ENCODE results near the gene MRPS9.
A peak's percentile ranks its signal among the peaks of the same experiment; 100 is the strongest.

The MRPS9 gene

GRCh38 chr2:105078906-105079495 lies 41.1 kb downstream of the MRPS9 start:
- H3K4me1 ChIP-seq (ENCODE audit: control insufficient read depth, insufficient read depth, low read length), result peaks cover 34% of the 10 kb centered on the region
- H3K27me3 ChIP-seq (ENCODE audit: control insufficient read depth, insufficient read depth, low read length), result no peaks in the 10 kb centered on the region
- H3K4me3 ChIP-seq (ENCODE audit: low read depth, low read length), result no peak overlapping the region
- no peak overlapping the region for H3K27ac ChIP-seq (ENCODE audit: low read depth, low read length)
- no peak overlapping the region for H3K9ac ChIP-seq (ENCODE audit: low read length)
- peaks cover 5% of the 10 kb centered on the region; the same call in 1 of the 2 replicates for H3K36me3 ChIP-seq (ENCODE audit: control insufficient read depth, insufficient read depth, low read length)
- no peaks in the 10 kb centered on the region for H3K9me3 ChIP-seq (ENCODE audit: control insufficient read depth, insufficient read depth, low read depth, low read length)

DNA sequence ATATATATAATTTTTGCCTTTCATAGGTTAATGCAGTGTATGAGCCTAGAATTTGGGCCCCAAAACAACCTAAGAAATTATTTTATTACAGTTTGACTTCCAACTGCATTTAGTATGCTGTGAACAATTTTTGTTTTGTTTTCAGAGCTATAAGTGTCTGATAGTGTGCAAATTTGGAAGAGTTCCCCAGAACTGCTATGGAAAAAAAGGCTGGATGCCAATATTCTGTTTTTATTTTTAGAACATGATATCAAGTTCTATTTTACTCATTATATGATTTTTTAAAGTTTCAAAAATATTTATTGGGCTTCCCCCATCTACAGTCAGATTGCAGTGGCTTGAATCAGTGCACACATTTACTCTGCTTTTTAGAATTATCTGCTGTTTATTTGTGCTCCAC lies 42.6 kb downstream of the MRPS9 start:
- Histone ChIP-seq H3K9me3 (ENCODE audit: control insufficient read depth, insufficient read depth, low read depth, low read length) (no peaks in the 10 kb centered on the region), H3K9ac (ENCODE audit: low read length) (no peak overlapping the region), H3K27me3 (ENCODE audit: control insufficient read depth, insufficient read depth, low read length) (no peaks in the 10 kb centered on the region), H3K27ac (ENCODE audit: low read depth, low read length) (no peak overlapping the region), H3K36me3 (ENCODE audit: control insufficient read depth, insufficient read depth, low read length) (peaks cover 5% of the 10 kb centered on the region; the same call in 1 of the 2 replicates), H3K4me3 (ENCODE audit: low read depth, low read length) (no peak overlapping the region), H3K4me1 (ENCODE audit: control insufficient read depth, insufficient read depth, low read length) (peaks cover 32% of the 10 kb centered on the region)

GRCh38 chr2:105081006-105081601 lies 43.2 kb downstream of the MRPS9 start:
- Histone ChIP-seq H3K4me3 (ENCODE audit: low read depth, low read length) (peak overlapping the region; percentile 13; the same call in 1 of the 2 replicates), H3K27ac (ENCODE audit: low read depth, low read length) (no peak overlapping the region)

DNA sequence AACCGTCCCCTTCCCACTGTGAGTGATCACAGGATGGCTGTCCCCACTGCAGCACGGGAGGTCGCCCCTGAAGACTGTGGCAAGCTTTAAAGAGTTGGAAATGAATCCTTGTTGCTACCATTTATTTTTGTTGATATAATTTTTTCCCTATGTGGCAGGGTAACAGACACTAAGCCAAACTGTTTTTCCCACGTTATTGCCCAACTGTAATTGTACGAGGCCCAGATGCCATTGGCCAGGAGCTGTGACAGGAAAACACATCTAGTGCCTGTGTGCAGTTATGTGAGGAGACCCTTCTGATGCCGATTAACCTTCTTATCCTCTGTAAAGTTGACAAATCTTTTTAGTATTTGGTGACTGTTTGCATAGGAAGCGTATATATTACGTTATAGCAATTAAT lies 44.2 kb downstream of the MRPS9 start:
- H3K27me3 ChIP-seq (ENCODE audit: control insufficient read depth, insufficient read depth, low read length), result no peaks in the 10 kb centered on the region
- no peak overlapping the region for H3K27ac ChIP-seq (ENCODE audit: low read depth, low read length)
- H3K9ac ChIP-seq (ENCODE audit: low read length), result no peak overlapping the region
- H3K4me1 ChIP-seq (ENCODE audit: control insufficient read depth, insufficient read depth, low read length), result peaks cover 32% of the 10 kb centered on the region
- H3K36me3 ChIP-seq (ENCODE audit: control insufficient read depth, insufficient read depth, low read length), result peaks cover 5% of the 10 kb centered on the region; the same call in 1 of the 2 replicates
- no peak overlapping the region for H3K4me3 ChIP-seq (ENCODE audit: low read depth, low read length)
- H3K9me3 ChIP-seq (ENCODE audit: control insufficient read depth, insufficient read depth, low read depth, low read length), result no peaks in the 10 kb centered on the region

More at GRCh38 chr2:105081006-105081601, 43.2 kb downstream of the MRPS9 start:
- peaks cover 32% of the 10 kb centered on the region for H3K4me1 ChIP-seq (ENCODE audit: control insufficient read depth, insufficient read depth, low read length)
- no peak overlapping the region for H3K9ac ChIP-seq (ENCODE audit: low read length)
- peaks cover 5% of the 10 kb centered on the region; the same call in 1 of the 2 replicates for H3K36me3 ChIP-seq (ENCODE audit: control insufficient read depth, insufficient read depth, low read length)
- no peaks in the 10 kb centered on the region for H3K9me3 ChIP-seq (ENCODE audit: control insufficient read depth, insufficient read depth, low read depth, low read length)
- H3K27me3 ChIP-seq (ENCODE audit: control insufficient read depth, insufficient read depth, low read length), result no peaks in the 10 kb centered on the region

- no peak overlapping the region for H3K27ac ChIP-seq (ENCODE audit: low read depth, low read length)
These were observed 47.7 kb downstream of the MRPS9 start for GRCh38 chr2:105085525-105085924.

DNA sequence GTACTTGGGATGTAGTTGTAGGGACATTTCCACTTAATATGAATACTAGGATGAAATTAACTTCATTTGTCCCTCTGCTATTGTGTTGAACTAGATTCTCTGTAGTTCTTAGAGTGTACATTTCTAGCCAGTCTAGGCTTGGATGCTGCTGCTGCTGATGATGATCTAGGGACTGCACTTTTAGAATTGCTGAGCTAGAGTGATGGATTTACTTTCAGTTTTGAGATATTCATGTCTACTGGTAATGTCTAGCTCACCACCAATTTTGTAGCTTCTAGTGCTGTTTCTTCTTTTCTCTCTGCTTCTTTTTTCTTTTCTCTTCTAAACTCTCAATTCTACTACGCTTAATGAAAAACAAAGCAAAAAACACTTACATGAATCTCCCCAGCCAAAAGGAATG lies 49.4 kb downstream of the MRPS9 start:
- Histone ChIP-seq H3K4me3 (ENCODE audit: low read depth, low read length) (no peak overlapping the region), H3K27ac (ENCODE audit: low read depth, low read length) (no peak overlapping the region), H3K9me3 (ENCODE audit: control insufficient read depth, insufficient read depth, low read depth, low read length) (no peaks in the 10 kb centered on the region), H3K9ac (ENCODE audit: low read length) (no peak overlapping the region), H3K27me3 (ENCODE audit: control insufficient read depth, insufficient read depth, low read length) (no peaks in the 10 kb centered on the region), H3K4me1 (ENCODE audit: control insufficient read depth, insufficient read depth, low read length) (no peaks in the 10 kb centered on the region), H3K36me3 (ENCODE audit: control insufficient read depth, insufficient read depth, low read length) (peaks cover 14% of the 10 kb centered on the region; the same call in 1 of the 2 replicates)

More at GRCh38 chr2:105085525-105085924, 47.7 kb downstream of the MRPS9 start:
- Histone ChIP-seq H3K36me3 (ENCODE audit: control insufficient read depth, insufficient read depth, low read length) (peaks cover 12% of the 10 kb centered on the region; the same call in 1 of the 2 replicates), H3K4me3 (ENCODE audit: low read depth, low read length) (no peak overlapping the region), H3K9me3 (ENCODE audit: control insufficient read depth, insufficient read depth, low read depth, low read length) (no peaks in the 10 kb centered on the region), H3K27me3 (ENCODE audit: control insufficient read depth, insufficient read depth, low read length) (no peaks in the 10 kb centered on the region), H3K9ac (ENCODE audit: low read length) (no peak overlapping the region), H3K4me1 (ENCODE audit: control insufficient read depth, insufficient read depth, low read length) (peaks cover 8% of the 10 kb centered on the region)

DNA sequence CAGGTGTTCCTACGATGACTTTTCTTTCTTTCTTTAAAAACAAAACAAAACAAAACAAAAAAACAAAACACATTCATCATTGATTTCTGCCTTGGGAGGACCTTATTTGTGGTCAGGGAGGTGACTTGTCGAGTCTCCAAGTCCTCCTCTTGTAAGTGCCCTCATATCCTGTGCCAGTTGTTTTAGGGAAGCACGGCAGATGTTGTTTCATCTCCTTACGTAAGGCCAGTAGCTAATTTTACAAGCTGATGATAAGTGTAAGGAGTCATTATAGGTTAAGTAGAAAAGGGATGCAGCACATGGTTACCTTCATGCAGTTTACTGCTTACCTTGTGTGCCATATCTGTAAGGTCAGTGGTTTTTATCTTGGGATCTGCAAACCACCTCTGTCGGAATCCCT lies 52.2 kb downstream of the MRPS9 start:
- Histone ChIP-seq H3K27ac (ENCODE audit: low read depth, low read length) (no peak overlapping the region), H3K4me3 (ENCODE audit: low read depth, low read length) (no peak overlapping the region), H3K27me3 (ENCODE audit: control insufficient read depth, insufficient read depth, low read length) (no peaks in the 10 kb centered on the region), H3K9ac (ENCODE audit: low read length) (no peak overlapping the region), H3K4me1 (ENCODE audit: control insufficient read depth, insufficient read depth, low read length) (no peaks in the 10 kb centered on the region), H3K36me3 (ENCODE audit: control insufficient read depth, insufficient read depth, low read length) (peaks cover 32% of the 10 kb centered on the region), H3K9me3 (ENCODE audit: control insufficient read depth, insufficient read depth, low read depth, low read length) (no peaks in the 10 kb centered on the region)

DNA sequence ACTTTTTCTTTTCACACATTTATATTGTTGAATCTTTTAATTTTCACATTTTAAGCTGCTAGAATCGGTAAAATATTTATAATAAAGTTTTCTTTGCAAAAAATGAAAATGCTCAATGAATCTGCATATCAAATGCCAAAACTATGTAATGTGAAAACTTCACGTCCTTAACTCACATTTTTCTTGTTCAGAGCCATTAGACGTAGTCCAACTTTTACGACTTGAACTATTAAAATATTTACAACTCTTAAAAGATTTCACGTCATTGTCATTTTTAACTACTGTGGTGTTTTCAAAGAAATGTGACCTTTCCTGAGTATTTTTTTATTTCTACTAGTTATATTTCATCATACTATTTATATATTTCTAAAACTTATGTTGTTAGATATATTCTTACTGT lies 54.9 kb downstream of the MRPS9 start:
- Histone ChIP-seq H3K27me3 (ENCODE audit: control insufficient read depth, insufficient read depth, low read length) (no peaks in the 10 kb centered on the region), H3K4me1 (ENCODE audit: control insufficient read depth, insufficient read depth, low read length) (no peaks in the 10 kb centered on the region), H3K4me3 (ENCODE audit: low read depth, low read length) (no peak overlapping the region), H3K27ac (ENCODE audit: low read depth, low read length) (no peak overlapping the region), H3K9me3 (ENCODE audit: control insufficient read depth, insufficient read depth, low read depth, low read length) (no peaks in the 10 kb centered on the region), H3K9ac (ENCODE audit: low read length) (no peak overlapping the region), H3K36me3 (ENCODE audit: control insufficient read depth, insufficient read depth, low read length) (peaks cover 51% of the 10 kb centered on the region)

- Histone ChIP-seq H3K9me3 (ENCODE audit: control insufficient read depth, insufficient read depth, low read depth, low read length) (no peaks in the 10 kb centered on the region), H3K36me3 (ENCODE audit: control insufficient read depth, insufficient read depth, low read length) (peaks cover 54% of the 10 kb centered on the region), H3K27ac (ENCODE audit: low read depth, low read length) (no peak overlapping the region), H3K4me3 (ENCODE audit: low read depth, low read length) (no peak overlapping the region), H3K27me3 (ENCODE audit: control insufficient read depth, insufficient read depth, low read length) (no peaks in the 10 kb centered on the region), H3K4me1 (ENCODE audit: control insufficient read depth, insufficient read depth, low read length) (peaks cover 17% of the 10 kb centered on the region), H3K9ac (ENCODE audit: low read length) (no peak overlapping the region)
These were observed 61.3 kb downstream of the MRPS9 start for GRCh38 chr2:105099153-105099552.

DNA sequence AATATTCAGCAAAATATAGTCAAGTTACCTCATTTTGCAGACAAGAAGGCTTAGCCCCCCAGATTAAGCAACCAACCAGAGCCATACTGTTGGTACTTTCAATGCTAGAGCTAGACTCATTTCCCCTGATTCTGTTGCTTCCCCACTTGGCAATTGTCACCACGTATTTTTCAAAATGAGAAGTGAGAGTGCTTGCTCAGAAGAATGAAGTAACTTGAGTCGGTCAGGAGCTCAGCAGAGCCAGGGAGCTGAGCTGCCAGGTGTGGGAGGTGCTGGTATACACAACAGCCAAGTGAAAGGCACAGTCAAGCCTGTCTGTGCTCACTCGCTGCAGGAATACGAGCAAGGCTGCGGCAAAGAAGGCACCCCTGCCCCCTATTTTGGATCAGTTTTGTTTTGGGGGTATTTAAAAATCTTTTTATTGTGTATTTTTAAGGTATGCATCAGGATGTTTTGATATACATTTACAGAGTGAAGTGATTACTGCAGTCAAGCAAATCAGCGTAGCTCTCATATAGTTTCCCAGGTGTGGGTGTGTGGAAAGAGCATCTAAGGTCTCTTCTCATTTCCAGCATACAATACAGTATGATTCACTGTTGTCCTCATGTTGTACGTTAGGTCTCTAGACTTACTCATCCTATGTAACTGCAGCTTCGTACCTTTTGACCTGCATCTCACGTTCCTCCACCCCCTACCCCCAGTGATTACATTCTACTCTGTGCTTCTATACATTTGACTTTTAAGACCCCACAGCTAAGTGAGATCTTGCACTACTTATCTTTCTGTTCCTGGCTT lies 62.4 kb downstream of the MRPS9 start:
- H3K27ac ChIP-seq (ENCODE audit: low read depth, low read length), result no peak overlapping the region
- H3K36me3 ChIP-seq (ENCODE audit: control insufficient read depth, insufficient read depth, low read length), result peaks cover 46% of the 10 kb centered on the region
- H3K27me3 ChIP-seq (ENCODE audit: control insufficient read depth, insufficient read depth, low read length), result no peaks in the 10 kb centered on the region
- H3K9me3 ChIP-seq (ENCODE audit: control insufficient read depth, insufficient read depth, low read depth, low read length), result no peaks in the 10 kb centered on the region
- H3K9ac ChIP-seq (ENCODE audit: low read length), result no peak overlapping the region
- H3K4me3 ChIP-seq (ENCODE audit: low read depth, low read length), result no peak overlapping the region
- peaks cover 21% of the 10 kb centered on the region for H3K4me1 ChIP-seq (ENCODE audit: control insufficient read depth, insufficient read depth, low read length)

GRCh38 chr2:105102001-105102400 lies 64.1 kb downstream of the MRPS9 start:
- Histone ChIP-seq H3K9ac (ENCODE audit: low read length) (peak overlapping the region; percentile 1), H3K9me3 (ENCODE audit: control insufficient read depth, insufficient read depth, low read depth, low read length) (no peaks in the 10 kb centered on the region), H3K4me1 (ENCODE audit: control insufficient read depth, insufficient read depth, low read length) (peaks cover 26% of the 10 kb centered on the region), H3K36me3 (ENCODE audit: control insufficient read depth, insufficient read depth, low read length) (peaks cover 34% of the 10 kb centered on the region), H3K27ac (ENCODE audit: low read depth, low read length) (no peak overlapping the region), H3K4me3 (ENCODE audit: low read depth, low read length) (no peak overlapping the region), H3K27me3 (ENCODE audit: control insufficient read depth, insufficient read depth, low read length) (no peaks in the 10 kb centered on the region)
